Breast epithelium (tissue), 3 donors: ENCODE data around the gene USP50.

Source experiments
- CTCF ChIP-seq, 3 donors: fragments of 450-650 bp; IDR thresholded peaks; one replicate each; pipeline ENCODE4 v1.5.1; 2016 to 2017; ENCODE audit warnings: antibody characterized with exemption in 3 of 3, mild to moderate bottlenecking in 3 of 3, moderate library complexity in 3 of 3
- POLR2A ChIP-seq: fragments of 450-650 bp; IDR thresholded peaks from one replicate; pipeline ENCODE4 v1.6.1; 2016; ENCODE audit warnings: antibody characterized with exemption, mild to moderate bottlenecking, moderate library complexity
- POLR2AphosphoS5 ChIP-seq, 3 donors: sonication (generic); formaldehyde crosslinking; IDR thresholded peaks; one replicate each; pipeline ENCODE4 v1.6.1; 2017; ENCODE audit warnings: antibody characterized with exemption in 3 of 3

DNA sequence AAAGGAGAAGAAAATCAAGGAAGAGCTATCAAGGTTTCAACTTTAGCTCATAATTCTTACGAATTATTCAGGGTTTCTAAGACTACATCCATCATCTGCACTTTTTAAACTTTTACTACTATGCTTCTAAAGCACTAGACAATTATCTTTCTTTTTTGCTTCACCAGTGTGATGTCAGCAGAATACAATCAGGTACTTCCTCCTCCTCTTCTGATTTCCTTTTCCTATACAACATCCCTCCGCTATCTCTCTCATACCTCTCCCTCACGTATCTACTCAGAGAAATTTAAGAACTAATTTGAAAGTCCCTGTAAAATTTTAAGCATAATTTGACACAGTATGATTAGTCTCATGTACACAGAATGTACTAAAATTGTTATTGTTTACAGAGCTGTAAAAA lies 47.3 kb upstream of the USP50 start:
- TF ChIP-seq CTCF (IDR thresholded peaks at IDR 0.05): no peak
- no peak for TF ChIP-seq POLR2AphosphoS5 (IDR thresholded peaks at IDR 0.05)
- TF ChIP-seq POLR2A: no peak
